Middle frontal gyrus (tissue), 1 donor: Measurements from ENCODE around the gene STK36.

ENCODE experiments used
- DNase-seq: peaks from one replicate; pipeline ENCODE4 v3.0.0-alpha.2; 2015; ENCODE audit warnings: low spot score; ENCODE audit errors: extremely low spot score

The STK36 gene

GRCh38 chr2:218659988-218660358 is 11.9 kb upstream of the STK36 start:
- DNase-seq: no peak

- DNase-seq: no peak
Measured at GRCh38 chr2:218662377-218662776, 9.5 kb upstream of the STK36 start.

DNA sequence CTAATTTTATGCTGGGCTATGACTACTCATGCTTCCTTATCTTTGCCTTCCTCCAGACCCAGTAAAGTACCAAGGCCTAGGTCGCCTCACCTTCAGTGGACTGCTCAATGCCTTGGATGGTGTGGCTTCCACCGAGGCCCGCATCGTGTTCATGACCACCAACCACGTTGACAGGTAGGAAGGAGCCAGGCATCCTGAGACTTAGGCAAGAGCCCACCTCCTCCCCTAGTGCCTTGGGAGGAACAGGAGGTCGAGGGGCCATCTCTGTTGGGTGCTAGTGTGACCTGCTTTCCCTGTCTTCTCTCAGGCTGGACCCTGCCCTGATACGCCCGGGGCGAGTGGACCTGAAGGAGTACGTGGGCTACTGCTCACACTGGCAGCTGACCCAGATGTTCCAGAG is 9.1 kb upstream of the STK36 start:
- no peak for DNase-seq

DNA sequence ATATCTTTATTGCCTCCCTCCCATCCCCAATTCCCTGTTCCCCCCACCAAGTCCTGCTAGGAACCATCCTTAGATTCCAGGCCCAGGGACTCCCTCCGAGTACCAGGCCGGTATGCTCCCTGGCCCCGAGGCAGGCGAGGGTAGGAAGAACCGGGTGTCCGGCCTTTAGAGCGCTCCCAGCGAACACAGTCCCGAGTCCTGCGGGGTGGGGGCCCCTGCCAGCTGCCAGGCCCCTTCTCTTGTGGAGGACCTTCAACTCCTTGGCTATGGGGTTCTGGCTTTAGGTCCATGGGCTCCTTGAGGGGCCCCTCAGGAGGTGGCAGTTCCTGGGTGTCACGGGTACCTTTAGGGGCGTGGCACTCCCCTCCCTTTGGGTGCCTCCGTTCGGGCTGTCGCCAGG is 8.0 kb upstream of the STK36 start:
- no peak for DNase-seq

- no peak for DNase-seq
Measured at GRCh38 chr2:218664653-218665052, 7.2 kb upstream of the STK36 start.

DNA sequence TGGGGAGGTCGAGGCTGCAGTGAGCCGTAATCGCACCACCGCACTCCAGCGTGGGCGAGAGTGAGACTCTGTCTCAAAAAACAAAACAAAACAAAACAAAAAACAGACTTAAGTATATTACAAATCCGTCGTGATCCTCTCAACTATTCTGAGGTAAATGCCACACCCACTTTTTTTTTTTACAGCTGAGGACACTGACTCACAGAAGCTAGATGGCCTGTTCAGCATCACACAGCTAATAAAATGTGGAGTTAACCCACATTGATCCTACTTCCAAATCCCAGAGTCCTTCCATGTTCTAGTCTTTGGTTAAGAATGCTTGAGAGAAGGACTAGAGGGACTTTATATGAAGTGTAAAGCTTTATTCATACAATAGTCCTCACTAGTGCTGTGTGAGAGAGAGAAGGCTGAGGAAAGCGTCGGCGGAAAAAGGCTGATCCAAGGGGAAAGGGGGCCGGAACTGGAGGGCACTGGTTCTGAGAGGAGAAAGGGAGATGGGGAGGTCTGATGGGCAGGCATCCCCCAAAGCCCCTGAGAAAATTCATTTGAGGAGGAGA is 711 bp upstream of the STK36 start:
- DNase-seq: no peak

DNA sequence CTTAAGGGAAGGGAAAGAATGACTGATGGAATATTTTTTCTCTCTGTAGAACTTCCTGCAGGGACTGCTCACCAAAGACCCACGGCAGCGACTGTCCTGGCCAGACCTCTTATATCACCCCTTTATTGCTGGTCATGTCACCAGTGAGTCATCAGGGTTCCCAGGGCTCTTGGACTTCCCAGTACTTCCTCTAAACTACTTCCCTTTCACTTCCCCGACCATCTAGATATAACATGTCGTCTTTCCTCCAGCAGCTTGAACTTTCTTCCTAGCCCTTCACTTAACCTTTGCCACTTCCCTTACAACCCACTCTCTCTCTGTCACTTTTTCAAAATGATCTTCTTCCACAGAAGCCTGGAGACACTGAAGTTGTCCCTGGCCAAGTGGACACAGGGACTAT is 7.2 kb downstream of the STK36 start:
- DNase-seq: no peak

DNA sequence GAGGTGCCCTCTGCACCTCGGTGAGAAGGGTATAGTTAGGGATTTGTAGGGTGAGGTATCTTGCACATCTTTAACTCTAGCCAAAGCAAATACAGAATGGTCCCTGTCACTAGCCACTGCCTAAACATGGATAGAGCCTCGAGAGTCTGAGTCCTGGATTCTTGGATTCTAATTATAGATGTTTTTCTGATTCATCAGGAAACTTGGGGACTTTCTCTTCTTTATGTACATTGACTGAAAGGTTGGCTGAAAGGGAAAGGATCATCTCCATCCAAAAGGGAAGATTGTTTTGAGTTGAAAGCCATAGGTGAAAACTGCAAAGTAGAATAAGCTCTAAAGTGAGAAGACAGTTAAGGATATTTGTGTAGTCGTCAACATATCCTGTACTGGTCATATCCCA is 8.2 kb downstream of the STK36 start:
- no peak for DNase-seq

DNA sequence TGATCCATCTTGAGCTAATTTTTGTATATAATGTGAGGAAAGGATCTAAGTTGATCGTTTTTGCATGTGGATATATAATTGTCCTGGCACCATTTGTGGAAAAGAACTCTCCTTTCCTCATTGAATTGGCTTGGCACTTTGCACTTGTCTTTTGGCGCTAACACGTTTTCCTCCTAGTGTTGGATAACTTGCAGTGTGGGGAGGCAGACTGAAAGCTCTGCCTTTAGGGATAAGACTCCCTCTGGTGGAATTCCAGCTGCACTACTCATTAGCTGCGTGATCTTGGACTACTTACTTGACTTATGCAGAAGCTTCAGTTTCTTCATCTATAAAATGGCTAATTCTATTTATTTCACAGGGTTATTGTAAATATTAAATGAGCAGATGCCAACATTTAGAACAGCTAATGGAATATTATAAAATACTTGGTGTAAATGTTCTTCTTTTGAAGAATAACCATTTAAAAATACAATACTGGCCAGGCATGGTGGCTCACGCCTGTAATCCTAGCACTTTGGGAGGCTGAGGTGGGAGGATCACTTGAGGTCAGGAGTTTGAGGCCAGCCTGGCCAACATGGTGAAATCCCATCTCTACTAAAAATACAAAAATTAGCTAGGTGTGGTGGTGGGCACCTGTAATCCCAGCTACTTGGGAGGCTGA is 15.6 kb downstream of the STK36 start:
- DNase-seq: peak; percentile 53

DNA sequence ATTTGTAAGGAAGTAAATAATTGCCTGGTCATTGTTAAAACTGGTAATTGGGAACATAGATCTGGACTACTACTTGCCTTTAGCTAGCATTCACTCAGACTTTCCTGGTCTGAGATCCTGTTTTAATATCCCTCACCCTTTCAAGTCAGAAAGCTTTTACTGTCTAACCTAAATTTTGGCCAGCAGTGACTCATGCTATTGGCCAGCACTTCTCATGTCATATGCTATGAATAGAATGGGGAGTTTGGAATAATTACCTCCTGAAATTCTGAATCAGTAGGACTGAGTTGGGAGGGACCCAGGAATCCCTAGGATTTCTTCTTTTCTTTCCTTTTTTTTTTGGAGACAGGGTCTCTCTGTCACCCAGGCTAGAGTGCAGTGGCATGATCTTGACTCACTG is 19.3 kb downstream of the STK36 start:
- DNase-seq: no peak

- no peak for DNase-seq
Measured at GRCh38 chr2:218694405-218695145, 22.7 kb downstream of the STK36 start.

GRCh38 chr2:218698885-218699284 is 27.0 kb downstream of the STK36 start:
- DNase-seq: no peak

GRCh38 chr2:218701806-218702205 is 29.9 kb downstream of the STK36 start:
- no peak for DNase-seq

GRCh38 chr2:218703341-218703740 is 31.5 kb downstream of the STK36 start:
- DNase-seq: no peak

DNA sequence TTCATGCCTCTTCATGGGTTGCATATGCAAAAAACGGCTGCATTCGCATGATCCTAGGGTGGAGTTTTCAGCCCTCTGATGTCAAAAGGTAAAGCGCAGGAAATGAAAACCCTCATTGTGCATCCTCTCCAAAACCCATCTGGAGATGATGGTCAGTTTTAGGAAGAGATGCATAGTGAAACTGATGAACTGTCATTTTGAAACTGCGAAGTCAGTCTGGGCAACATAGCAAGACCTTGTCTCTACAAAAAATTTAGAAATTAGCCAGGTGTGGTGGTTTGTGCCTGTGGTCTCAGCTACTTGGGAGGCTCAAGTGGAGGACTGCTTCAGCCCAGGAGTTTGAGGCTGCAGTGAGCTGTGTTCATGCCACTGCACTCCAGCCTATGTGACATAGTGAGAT is 36.2 kb downstream of the STK36 start:
- no peak for DNase-seq

DNA sequence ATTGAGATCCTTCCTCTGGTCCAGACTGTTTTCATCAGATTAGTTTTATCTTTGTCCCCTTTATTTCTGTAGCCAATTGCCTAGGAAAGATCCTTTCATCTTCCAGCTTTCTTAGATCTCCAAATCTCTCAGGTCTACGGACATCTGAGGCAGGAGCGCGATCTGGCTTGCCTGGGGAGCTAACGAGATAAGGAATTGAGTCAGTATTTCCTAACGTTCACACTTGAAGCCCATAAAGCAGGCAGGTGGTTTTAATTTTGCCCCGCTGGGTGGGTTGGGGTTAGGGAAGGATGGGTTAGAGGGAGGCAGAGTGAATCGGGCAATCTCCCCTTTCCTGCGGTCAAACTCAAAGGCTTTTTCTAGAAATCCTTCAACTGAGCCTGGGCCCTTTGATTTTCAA is 38.0 kb downstream of the STK36 start:
- DNase-seq: no peak

GRCh38 chr2:218710334-218710686 is 38.4 kb downstream of the STK36 start:
- DNase-seq: no peak

- peak; percentile 96 for DNase-seq
Measured at GRCh38 chr2:218710687-218711549, 39.0 kb downstream of the STK36 start, which contains the start of gene TTLL4. Gene TTLL4, plus strand, starts transcription at chr2:218710835. Its CDS starts 26,842 bp downstream, at chr2:218737677.

DNA sequence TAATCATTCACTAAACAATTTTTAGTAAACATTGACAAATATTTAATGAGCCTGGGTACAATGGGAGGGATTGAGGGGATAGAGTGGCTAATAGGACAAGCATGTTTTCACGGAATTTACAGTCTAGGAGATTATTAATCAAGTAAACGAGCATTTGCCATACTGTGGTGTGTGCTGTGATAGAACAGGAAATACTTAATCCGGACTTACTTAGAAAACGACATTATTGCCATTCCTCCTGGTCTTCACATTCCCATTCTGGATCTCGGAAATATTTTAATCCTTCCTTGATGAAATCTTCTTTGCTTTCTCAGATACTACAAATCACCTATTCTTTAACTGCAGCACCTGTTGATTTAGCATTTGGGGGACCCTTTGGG is 39.7 kb downstream of the STK36 start:
- no peak for DNase-seq

DNA sequence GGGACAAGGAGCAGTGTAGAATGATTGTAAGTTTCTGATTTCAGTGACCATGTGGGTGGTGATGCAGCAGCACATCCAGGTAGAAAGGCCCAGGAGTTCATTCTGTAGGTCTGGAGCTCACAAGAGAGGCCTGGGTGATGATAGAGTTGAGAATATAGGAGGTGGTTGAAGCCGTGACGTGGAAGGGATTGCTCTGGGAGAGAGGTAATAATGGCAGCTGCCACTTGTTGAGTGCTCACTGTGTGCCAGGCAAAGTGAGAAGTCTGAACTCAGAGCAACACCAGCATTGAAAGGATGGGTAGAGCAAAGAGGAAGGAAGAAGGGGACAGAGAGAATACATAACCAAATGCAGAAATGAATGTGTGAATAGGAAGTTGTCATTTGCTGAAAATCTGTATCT is 42.0 kb downstream of the STK36 start:
- no peak for DNase-seq

GRCh38 chr2:218716070-218716469 is 44.2 kb downstream of the STK36 start:
- peak; percentile 16 for DNase-seq

DNA sequence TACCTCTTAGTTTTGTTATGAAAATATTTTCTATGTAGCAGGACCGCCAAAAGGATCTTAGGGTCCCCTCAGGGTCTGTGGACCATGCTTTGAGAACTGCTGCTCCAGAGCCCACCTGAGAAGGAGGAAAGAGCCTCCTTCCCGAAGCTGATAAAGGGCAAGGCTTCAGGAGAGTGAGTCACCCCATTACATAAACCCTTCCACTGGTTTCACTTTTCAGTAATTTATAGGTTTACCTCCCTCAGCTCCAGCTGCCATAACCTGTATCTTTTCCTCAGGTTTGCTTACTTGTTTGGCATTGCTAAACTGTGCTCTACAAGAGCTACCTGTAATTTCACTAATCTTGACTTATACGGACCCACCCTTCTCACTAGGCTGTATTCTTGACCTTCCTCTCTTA is 45.4 kb downstream of the STK36 start:
- no peak for DNase-seq
